HEK293 (cell line): ENCODE results near the gene FKBP9.
A peak's percentile ranks its signal among the peaks of the same experiment; 100 is the strongest.

Experiments used
- CTCF ChIA-PET: fragments of 350-600 bp; formaldehyde crosslinking; extraction: SDS; loops from one replicate; lab custom pipeline; 2021; ENCODE audit warnings: antibody characterized with exemption; lab: Yijun Ruan, JAX
- POLR2A ChIA-PET: fragments of 300-600 bp; formaldehyde crosslinking; extraction: SDS; loops from one replicate; lab custom pipeline; 2020; ENCODE audit warnings: antibody characterized with exemption, inconsistent platforms; lab: Yijun Ruan, JAX
- H3K27ac ChIP-seq: fragments of 200-500 bp; sonication (Bioruptor generic); 2 replicates; pipeline ENCODE4 v1.5.1; 2014; ENCODE audit warnings: low read depth, low read length, control low read depth, inconsistent platforms; ENCODE audit errors: extremely low read depth
- H3K36me3 ChIP-seq, 2 experiments: fragments of 200-500 bp in 1 of 2; sonication (Bioruptor generic) in 1 of 2; 1 replicate in 1 of 2; 2 replicates in 1 of 2; pipeline ENCODE4 v1.5.1; 2014 to 2017; ENCODE audit warnings: inconsistent platforms in 2 of 2, low read length in 2 of 2; ENCODE audit not compliant: control insufficient read depth in 2 of 2, insufficient read depth in 1 of 2
- H3K4me1 ChIP-seq: fragments of 200-500 bp; sonication (Bioruptor generic); 2 replicates; pipeline ENCODE4 v1.5.1; 2014; ENCODE audit warnings: mild to moderate bottlenecking, low read length, inconsistent platforms; ENCODE audit not compliant: control insufficient read depth, insufficient read depth
- H3K4me3 ChIP-seq: 2 replicates; pipeline ENCODE4 v1.5.1; 2011; ENCODE audit warnings: low read depth, mild to moderate bottlenecking, control low read depth, low read length, moderate library complexity
- H3K9me3 ChIP-seq: fragments of 200-500 bp; sonication (Bioruptor generic); 2 replicates; pipeline ENCODE4 v1.5.1; 2014; ENCODE audit warnings: low read depth, low read length, inconsistent platforms; ENCODE audit not compliant: control insufficient read depth, insufficient read depth
- GLIS2 ChIP-seq: fragments of 450-650 bp; formaldehyde crosslinking; IDR thresholded peaks from 2 replicates; pipeline ENCODE4 v1.5.1; 2016; ENCODE audit warnings: missing biosample characterization, missing genetic modification characterization
- SETDB1 ChIP-seq: IDR thresholded peaks from one replicate; pipeline ENCODE4 v1.6.1; 2017; ENCODE audit warnings: mild to moderate bottlenecking, low read length, moderate library complexity, mixed read lengths; ENCODE audit not compliant: insufficient read length
- WT1 ChIP-seq: fragments of 450-650 bp; formaldehyde crosslinking; IDR thresholded peaks from 2 replicates; pipeline ENCODE4 v1.5.1; 2016; ENCODE audit warnings: missing biosample characterization, missing genetic modification characterization
- ZBTB7A ChIP-seq: fragments of 450-650 bp; formaldehyde crosslinking; IDR thresholded peaks from 2 replicates; pipeline ENCODE4 v1.5.1; 2016; ENCODE audit warnings: low read depth, missing biosample characterization, missing genetic modification characterization
- ZFP69B ChIP-seq: fragments of 450-650 bp; formaldehyde crosslinking; IDR thresholded peaks from 2 replicates; pipeline ENCODE4 v1.5.1; 2016; ENCODE audit warnings: missing biosample characterization, missing genetic modification characterization
- ZNF112 ChIP-seq: fragments of 450-650 bp; formaldehyde crosslinking; IDR thresholded peaks from 2 replicates; pipeline ENCODE4 v1.5.0; 2017; ENCODE audit warnings: missing biosample characterization, missing genetic modification characterization
- ZNF155 ChIP-seq: fragments of 450-650 bp; formaldehyde crosslinking; IDR thresholded peaks from 2 replicates; pipeline ENCODE4 v1.5.1; 2016; ENCODE audit warnings: missing biosample characterization, missing genetic modification characterization
- ZNF214 ChIP-seq: fragments of 450-650 bp; formaldehyde crosslinking; IDR thresholded peaks from 2 replicates; pipeline ENCODE4 v1.5.1; 2017; ENCODE audit warnings: missing biosample characterization, mild to moderate bottlenecking, missing genetic modification characterization, borderline replicate concordance
- ZNF223 ChIP-seq: fragments of 450-650 bp; formaldehyde crosslinking; IDR thresholded peaks from 2 replicates; pipeline ENCODE4 v1.5.1; 2016; ENCODE audit warnings: missing biosample characterization, missing genetic modification characterization
- ZNF324 ChIP-seq: fragments of 450-650 bp; formaldehyde crosslinking; IDR thresholded peaks from 2 replicates; pipeline ENCODE4 v1.5.1; 2016; ENCODE audit warnings: missing biosample characterization, missing genetic modification characterization
- ZNF366 ChIP-seq: fragments of 450-650 bp; formaldehyde crosslinking; conservative IDR thresholded peaks from 2 replicates; pipeline ENCODE4 v1.5.1; 2016; ENCODE audit warnings: missing biosample characterization, missing genetic modification characterization
- ZNF394 ChIP-seq: fragments of 450-650 bp; formaldehyde crosslinking; IDR thresholded peaks from 2 replicates; pipeline ENCODE4 v1.5.1; 2016; ENCODE audit warnings: missing biosample characterization, missing genetic modification characterization, mild to moderate bottlenecking, moderate library complexity, borderline replicate concordance
- ZNF48 ChIP-seq: fragments of 450-650 bp; formaldehyde crosslinking; IDR thresholded peaks from 2 replicates; pipeline ENCODE4 v1.5.1; 2016; ENCODE audit warnings: missing biosample characterization, missing genetic modification characterization
- ZNF623 ChIP-seq: fragments of 450-650 bp; formaldehyde crosslinking; IDR thresholded peaks from 2 replicates; pipeline ENCODE4 v1.5.1; 2016; ENCODE audit warnings: missing biosample characterization, missing genetic modification characterization
- ZNF660 ChIP-seq: fragments of 450-650 bp; IDR thresholded peaks from 2 replicates; pipeline ENCODE4 v1.5.1; 2018; ENCODE audit warnings: missing biosample characterization, mild to moderate bottlenecking, missing genetic modification characterization
- TF ChIP-seq, protein P1 (sequence below): fragments of 450-650 bp; formaldehyde crosslinking; IDR thresholded peaks from 2 replicates; pipeline ENCODE4 v1.5.1; 2017; ENCODE audit warnings: missing biosample characterization, missing genetic modification characterization
- TF ChIP-seq, protein P2 (sequence below): fragments of 450-650 bp; IDR thresholded peaks from 2 replicates; pipeline ENCODE4 v1.5.1; 2018; ENCODE audit warnings: missing biosample characterization, mild to moderate bottlenecking, missing genetic modification characterization
- TF ChIP-seq, protein P3 (sequence below): fragments of 450-650 bp; formaldehyde crosslinking; conservative IDR thresholded peaks from 2 replicates; pipeline ENCODE4 v1.5.1; 2016; ENCODE audit warnings: low read depth, missing biosample characterization, missing genetic modification characterization
- TF ChIP-seq, protein P4 (sequence below): fragments of 450-650 bp; formaldehyde crosslinking; IDR thresholded peaks from 2 replicates; pipeline ENCODE4 v1.5.1; 2016; ENCODE audit warnings: missing biosample characterization, missing genetic modification characterization

Gene FKBP9

DNA sequence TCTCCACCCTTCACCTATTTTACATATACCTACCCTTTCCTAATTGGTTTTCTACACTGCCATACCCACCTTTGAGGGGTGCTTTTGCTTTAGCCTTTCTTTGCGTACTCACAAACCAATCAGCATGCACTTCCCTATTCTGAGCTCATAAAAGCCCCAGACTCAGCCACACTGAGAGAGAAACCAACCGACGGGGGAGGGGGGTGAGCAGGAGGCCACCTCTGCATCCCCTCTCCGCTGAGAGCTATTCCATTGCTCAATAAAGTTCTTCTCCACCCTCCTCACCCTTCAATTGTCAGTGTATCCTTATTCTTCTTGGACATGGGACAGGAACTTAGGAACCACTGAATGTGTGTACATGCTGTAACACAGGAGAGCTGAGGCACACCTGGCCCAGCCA is 9.0 kb upstream of the FKBP9 start:
- Histone ChIP-seq H3K9me3 (no peaks in the 10 kb centered on the region), H3K27ac (no peak overlapping the region)
- TF ChIP-seq, protein P1, sequence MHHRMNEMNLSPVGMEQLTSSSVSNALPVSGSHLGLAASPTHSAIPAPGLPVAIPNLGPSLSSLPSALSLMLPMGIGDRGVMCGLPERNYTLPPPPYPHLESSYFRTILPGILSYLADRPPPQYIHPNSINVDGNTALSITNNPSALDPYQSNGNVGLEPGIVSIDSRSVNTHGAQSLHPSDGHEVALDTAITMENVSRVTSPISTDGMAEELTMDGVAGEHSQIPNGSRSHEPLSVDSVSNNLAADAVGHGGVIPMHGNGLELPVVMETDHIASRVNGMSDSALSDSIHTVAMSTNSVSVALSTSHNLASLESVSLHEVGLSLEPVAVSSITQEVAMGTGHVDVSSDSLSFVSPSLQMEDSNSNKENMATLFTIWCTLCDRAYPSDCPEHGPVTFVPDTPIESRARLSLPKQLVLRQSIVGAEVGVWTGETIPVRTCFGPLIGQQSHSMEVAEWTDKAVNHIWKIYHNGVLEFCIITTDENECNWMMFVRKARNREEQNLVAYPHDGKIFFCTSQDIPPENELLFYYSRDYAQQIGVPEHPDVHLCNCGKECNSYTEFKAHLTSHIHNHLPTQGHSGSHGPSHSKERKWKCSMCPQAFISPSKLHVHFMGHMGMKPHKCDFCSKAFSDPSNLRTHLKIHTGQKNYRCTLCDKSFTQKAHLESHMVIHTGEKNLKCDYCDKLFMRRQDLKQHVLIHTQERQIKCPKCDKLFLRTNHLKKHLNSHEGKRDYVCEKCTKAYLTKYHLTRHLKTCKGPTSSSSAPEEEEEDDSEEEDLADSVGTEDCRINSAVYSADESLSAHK = no peak
- TF ChIP-seq ZNF112 (tag by site-specific recombination) (no peak), SETDB1 (peak; percentile 86), ZNF623 (tag by site-specific recombination) (no peak), ZNF48 (tag by site-specific recombination) (no peak)
- TF ChIP-seq, all 188 proteins: peak for 1
- Histone ChIP-seq H3K4me1 (no peaks in the 10 kb centered on the region), H3K4me3 (no peak overlapping the region), H3K36me3 (no peaks in the 10 kb centered on the region)
- ChIA-PET CTCF (interaction anchor here (0.7 kb wide), 1 partner anchor 42 kb away, joined by 6 read pairs; no protein-coding TSS in a partner anchor), POLR2A (no interaction called here)

DNA sequence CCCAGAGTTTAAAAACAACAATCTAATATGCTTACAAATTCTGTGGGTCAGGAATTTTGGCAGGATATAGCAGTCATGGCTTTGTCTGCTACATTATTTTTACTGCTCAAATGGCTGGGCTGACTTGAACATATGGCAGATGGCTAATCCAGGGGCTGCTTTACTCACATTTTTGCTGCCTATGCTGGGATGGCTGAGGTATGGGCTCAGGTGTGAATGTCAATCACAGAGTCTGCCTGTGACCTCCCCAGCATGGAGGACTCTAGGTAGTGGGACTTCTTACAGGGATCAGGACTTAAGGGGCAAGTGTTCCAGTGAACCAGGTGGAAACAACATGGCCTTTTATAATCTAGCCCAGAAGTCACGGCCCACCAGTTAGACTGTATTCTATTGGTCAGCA is 4.4 kb upstream of the FKBP9 start:
- no peaks in the 10 kb centered on the region for H3K36me3 ChIP-seq
- ChIA-PET CTCF (no interaction called here), POLR2A (no interaction called here)
- no peaks in the 10 kb centered on the region for H3K9me3 ChIP-seq
- no peak overlapping the region for H3K4me3 ChIP-seq
- no peaks in the 10 kb centered on the region for H3K4me1 ChIP-seq
- no peak overlapping the region for H3K27ac ChIP-seq
- TF ChIP-seq ZNF214 (tag by site-specific recombination) = no peak

DNA sequence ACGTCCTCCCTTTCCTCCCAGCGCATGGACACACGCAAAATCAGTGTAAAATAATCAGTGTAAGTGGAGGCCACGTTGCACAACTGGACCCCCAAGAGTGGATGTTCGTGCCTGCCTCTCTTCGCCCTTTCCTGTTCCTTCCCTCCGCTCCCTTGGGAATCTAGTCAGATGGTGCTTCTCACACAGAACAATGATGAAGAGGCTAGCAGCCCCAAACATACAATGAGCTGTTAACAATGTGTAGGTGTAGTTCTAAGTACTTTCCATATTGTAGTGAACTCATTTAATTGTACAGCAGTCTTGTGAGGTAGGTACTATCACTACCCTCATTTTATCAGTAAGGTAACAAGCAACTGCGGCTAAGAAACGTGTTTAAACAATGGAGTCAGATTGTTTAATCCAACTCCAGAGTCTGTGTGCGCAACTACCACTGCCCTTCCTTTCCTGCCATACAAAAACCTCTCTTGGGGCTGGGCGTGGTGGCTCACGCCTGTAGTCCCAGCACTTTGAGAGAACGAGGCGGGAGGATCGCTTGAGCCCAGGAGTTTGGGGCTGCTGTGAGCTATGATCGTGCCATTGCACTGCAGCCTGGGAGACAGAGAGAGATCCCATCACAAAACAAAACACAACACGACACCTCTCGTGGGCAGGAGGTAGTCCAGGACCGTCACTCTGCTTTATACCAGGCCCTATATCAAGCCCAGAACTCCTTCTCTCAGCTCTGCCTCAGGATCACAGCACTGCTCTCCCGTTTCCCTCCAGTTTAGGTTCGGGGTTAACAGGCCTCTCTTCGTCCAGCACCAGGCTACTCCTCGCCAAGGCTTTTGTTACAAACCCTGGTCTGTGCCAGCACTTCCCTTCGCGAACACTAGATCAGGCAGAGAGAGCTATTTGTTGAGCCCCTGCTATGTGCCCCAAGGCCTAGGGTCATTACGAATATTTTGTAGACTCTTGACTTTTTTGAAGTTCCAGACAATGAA is 1.1 kb downstream of the FKBP9 start:
- peak overlapping the region; percentile 68 for H3K4me3 ChIP-seq
- peak overlapping the region; percentile 69; the same call in 1 of the 2 replicates for H3K27ac ChIP-seq
- POLR2A ChIA-PET = interaction anchor here (1.5 to 2.3 kb wide), 2 partner anchors 16 to 104 kb away, joined by 7 to 15 read pairs; partner anchors contain the start of gene NT5C3A
- CTCF ChIA-PET = interaction anchor here (1.1 to 1.3 kb wide), 2 partner anchors 16 to 112 kb away, joined by 4 read pairs; no protein-coding TSS in a partner anchor
- H3K4me1 ChIP-seq = no peaks in the 10 kb centered on the region
- no peaks in the 10 kb centered on the region for H3K36me3 ChIP-seq
- H3K9me3 ChIP-seq = no peaks in the 10 kb centered on the region
- TF ChIP-seq WT1 (tag by site-specific recombination) = peak; percentile 4; the same call in 1 of the 2 replicates
- TF ChIP-seq, protein P2, sequence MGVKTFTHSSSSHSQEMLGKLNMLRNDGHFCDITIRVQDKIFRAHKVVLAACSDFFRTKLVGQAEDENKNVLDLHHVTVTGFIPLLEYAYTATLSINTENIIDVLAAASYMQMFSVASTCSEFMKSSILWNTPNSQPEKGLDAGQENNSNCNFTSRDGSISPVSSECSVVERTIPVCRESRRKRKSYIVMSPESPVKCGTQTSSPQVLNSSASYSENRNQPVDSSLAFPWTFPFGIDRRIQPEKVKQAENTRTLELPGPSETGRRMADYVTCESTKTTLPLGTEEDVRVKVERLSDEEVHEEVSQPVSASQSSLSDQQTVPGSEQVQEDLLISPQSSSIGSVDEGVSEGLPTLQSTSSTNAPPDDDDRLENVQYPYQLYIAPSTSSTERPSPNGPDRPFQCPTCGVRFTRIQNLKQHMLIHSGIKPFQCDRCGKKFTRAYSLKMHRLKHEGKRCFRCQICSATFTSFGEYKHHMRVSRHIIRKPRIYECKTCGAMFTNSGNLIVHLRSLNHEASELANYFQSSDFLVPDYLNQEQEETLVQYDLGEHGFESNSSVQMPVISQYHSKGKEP (tag by site-specific recombination) = no peak
- no peak for TF ChIP-seq ZNF394
- no peak for TF ChIP-seq ZNF223 (tag by site-specific recombination)
- TF ChIP-seq, protein P3, sequence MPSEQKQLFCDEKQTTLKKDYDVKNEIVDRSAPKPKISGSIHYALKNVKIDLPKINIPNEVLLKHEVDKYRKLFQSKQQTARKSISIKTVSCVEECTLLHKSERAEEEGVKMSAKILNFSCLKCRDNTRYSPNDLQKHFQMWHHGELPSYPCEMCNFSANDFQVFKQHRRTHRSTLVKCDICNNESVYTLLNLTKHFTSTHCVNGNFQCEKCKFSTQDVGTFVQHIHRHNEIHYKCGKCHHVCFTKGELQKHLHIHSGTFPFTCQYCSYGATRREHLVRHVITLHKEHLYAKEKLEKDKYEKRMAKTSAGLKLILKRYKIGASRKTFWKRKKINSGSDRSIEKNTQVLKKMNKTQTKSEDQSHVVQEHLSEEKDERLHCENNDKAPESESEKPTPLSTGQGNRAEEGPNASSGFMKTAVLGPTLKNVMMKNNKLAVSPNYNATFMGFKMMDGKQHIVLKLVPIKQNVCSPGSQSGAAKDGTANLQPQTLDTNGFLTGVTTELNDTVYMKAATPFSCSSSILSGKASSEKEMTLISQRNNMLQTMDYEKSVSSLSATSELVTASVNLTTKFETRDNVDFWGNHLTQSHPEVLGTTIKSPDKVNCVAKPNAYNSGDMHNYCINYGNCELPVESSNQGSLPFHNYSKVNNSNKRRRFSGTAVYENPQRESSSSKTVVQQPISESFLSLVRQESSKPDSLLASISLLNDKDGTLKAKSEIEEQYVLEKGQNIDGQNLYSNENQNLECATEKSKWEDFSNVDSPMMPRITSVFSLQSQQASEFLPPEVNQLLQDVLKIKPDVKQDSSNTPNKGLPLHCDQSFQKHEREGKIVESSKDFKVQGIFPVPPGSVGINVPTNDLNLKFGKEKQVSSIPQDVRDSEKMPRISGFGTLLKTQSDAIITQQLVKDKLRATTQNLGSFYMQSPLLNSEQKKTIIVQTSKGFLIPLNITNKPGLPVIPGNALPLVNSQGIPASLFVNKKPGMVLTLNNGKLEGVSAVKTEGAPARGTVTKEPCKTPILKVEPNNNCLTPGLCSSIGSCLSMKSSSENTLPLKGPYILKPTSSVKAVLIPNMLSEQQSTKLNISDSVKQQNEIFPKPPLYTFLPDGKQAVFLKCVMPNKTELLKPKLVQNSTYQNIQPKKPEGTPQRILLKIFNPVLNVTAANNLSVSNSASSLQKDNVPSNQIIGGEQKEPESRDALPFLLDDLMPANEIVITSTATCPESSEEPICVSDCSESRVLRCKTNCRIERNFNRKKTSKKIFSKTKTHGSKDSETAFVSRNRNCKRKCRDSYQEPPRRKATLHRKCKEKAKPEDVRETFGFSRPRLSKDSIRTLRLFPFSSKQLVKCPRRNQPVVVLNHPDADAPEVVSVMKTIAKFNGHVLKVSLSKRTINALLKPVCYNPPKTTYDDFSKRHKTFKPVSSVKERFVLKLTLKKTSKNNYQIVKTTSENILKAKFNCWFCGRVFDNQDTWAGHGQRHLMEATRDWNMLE (tag by site-specific recombination) = no peak
- no peak for TF ChIP-seq ZFP69B
- TF ChIP-seq ZNF660 (tag by site-specific recombination) = no peak
- TF ChIP-seq ZNF366 (tag by site-specific recombination) = peak; percentile 44; the same call in 1 of the 2 replicates
- no peak for TF ChIP-seq ZNF324 (tag by site-specific recombination)
- TF ChIP-seq ZBTB7A (tag by site-specific recombination) = no peak
- TF ChIP-seq, protein P4, sequence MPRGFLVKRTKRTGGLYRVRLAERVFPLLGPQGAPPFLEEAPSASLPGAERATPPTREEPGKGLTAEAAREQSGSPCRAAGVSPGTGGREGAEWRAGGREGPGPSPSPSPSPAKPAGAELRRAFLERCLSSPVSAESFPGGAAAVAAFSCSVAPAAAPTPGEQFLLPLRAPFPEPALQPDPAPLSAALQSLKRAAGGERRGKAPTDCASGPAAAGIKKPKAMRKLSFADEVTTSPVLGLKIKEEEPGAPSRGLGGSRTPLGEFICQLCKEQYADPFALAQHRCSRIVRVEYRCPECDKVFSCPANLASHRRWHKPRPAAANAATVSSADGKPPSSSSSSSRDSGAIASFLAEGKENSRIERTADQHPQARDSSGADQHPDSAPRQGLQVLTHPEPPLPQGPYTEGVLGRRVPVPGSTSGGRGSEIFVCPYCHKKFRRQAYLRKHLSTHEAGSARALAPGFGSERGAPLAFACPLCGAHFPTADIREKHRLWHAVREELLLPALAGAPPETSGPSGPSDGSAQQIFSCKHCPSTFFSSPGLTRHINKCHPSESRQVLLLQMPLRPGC (tag by site-specific recombination) = no peak
- no peak; the same call in 1 of the 2 replicates for TF ChIP-seq GLIS2 (tag by site-specific recombination)
- no peak for TF ChIP-seq ZNF155 (tag by site-specific recombination)
